Measurements from ENCODE around the gene SEPTIN5.

Gene SEPTIN5

GRCh38 chr22:19721330-19722177 is 7.3 kb downstream of the SEPTIN5 start:
- TF ChIP-seq EZH2phosphoT487 (IDR thresholded peaks at IDR 0.05; ENCODE audit: low read depth) = no peak
- no peak for TF ChIP-seq CTCF (IDR thresholded peaks at IDR 0.05; ENCODE audit: low read depth, low read length)
- Histone ChIP-seq H3K9ac (ENCODE audit: low read length) (no peak overlapping the region), H3K36me3 (replicated peaks; ENCODE audit: low read depth, low read length) (no peaks in the 10 kb centered on the region), H3K27ac (ENCODE audit: low read length) (no peak overlapping the region), H4K20me1 (ENCODE audit: insufficient read depth, low read length) (no peaks in the 10 kb centered on the region), H3K4me1 (ENCODE audit: low read length) (peaks cover 3% of the 10 kb centered on the region; the same call in 1 of the 2 replicates), H3K4me2 (ENCODE audit: low read length) (no peak overlapping the region), H2AFZ (ENCODE audit: low read depth, low read length) (no peak overlapping the region), H3K4me3 (ENCODE audit: low read length) (no peak overlapping the region), H3K27me3 (ENCODE audit: low read depth, low read length) (no peaks in the 10 kb centered on the region), H3K79me2 (ENCODE audit: low read length) (no peaks in the 10 kb centered on the region), H3K9me3 (ENCODE audit: insufficient read depth, low read length) (no peaks in the 10 kb centered on the region)

- no peak overlapping the region for H2AFZ ChIP-seq (ENCODE audit: low read depth, low read length)
- no peaks in the 10 kb centered on the region for H3K36me3 ChIP-seq (replicated peaks; ENCODE audit: low read depth, low read length)
- TF ChIP-seq CTCF (IDR thresholded peaks at IDR 0.05; ENCODE audit: low read depth, low read length) (no peak), EZH2phosphoT487 (IDR thresholded peaks at IDR 0.05; ENCODE audit: low read depth) (no peak)
- H3K4me1 ChIP-seq (ENCODE audit: low read length) = peaks cover 3% of the 10 kb centered on the region; the same call in 1 of the 2 replicates
- no peak overlapping the region for H3K27ac ChIP-seq (ENCODE audit: low read length)
- no peak overlapping the region for H3K4me3 ChIP-seq (ENCODE audit: low read length)
- no peaks in the 10 kb centered on the region for H4K20me1 ChIP-seq (ENCODE audit: insufficient read depth, low read length)
- no peaks in the 10 kb centered on the region for H3K9me3 ChIP-seq (ENCODE audit: insufficient read depth, low read length)
- H3K9ac ChIP-seq (ENCODE audit: low read length) = no peak overlapping the region
- H3K4me2 ChIP-seq (ENCODE audit: low read length) = no peak overlapping the region
- no peaks in the 10 kb centered on the region for H3K79me2 ChIP-seq (ENCODE audit: low read length)
- H3K27me3 ChIP-seq (ENCODE audit: low read depth, low read length) = no peaks in the 10 kb centered on the region
Measured at GRCh38 chr22:19722178-19722981, 8.1 kb downstream of the SEPTIN5 start.

- H4K20me1 ChIP-seq (ENCODE audit: insufficient read depth, low read length) = no peaks in the 10 kb centered on the region
- no peak overlapping the region for H3K4me3 ChIP-seq (ENCODE audit: low read length)
- no peaks in the 10 kb centered on the region for H3K9me3 ChIP-seq (ENCODE audit: insufficient read depth, low read length)
- H3K4me2 ChIP-seq (ENCODE audit: low read length) = no peak overlapping the region
- no peak overlapping the region for H3K27ac ChIP-seq (ENCODE audit: low read length)
- H3K9ac ChIP-seq (ENCODE audit: low read length) = no peak overlapping the region
- H3K79me2 ChIP-seq (ENCODE audit: low read length) = no peaks in the 10 kb centered on the region
- no peak overlapping the region for H2AFZ ChIP-seq (ENCODE audit: low read depth, low read length)
- H3K36me3 ChIP-seq (replicated peaks; ENCODE audit: low read depth, low read length) = no peaks in the 10 kb centered on the region
- no peaks in the 10 kb centered on the region for H3K27me3 ChIP-seq (ENCODE audit: low read depth, low read length)
- no peaks in the 10 kb centered on the region for H3K4me1 ChIP-seq (ENCODE audit: low read length)
- TF ChIP-seq EZH2phosphoT487 (IDR thresholded peaks at IDR 0.05; ENCODE audit: low read depth) = no peak
- TF ChIP-seq CTCF (IDR thresholded peaks at IDR 0.05; ENCODE audit: low read depth, low read length) = no peak
Measured at GRCh38 chr22:19722982-19723231, 8.6 kb downstream of the SEPTIN5 start.

- H2AFZ ChIP-seq (ENCODE audit: low read depth, low read length) = no peak within 1 kb of the TSS
- no peaks in the 10 kb centered on the region for H3K79me2 ChIP-seq (ENCODE audit: low read length)
- no peak for TF ChIP-seq EZH2phosphoT487 (IDR thresholded peaks at IDR 0.05; ENCODE audit: low read depth)
- TF ChIP-seq CTCF (IDR thresholded peaks at IDR 0.05; ENCODE audit: low read depth, low read length) = no peak
- no peak within 1 kb of the TSS for H3K4me3 ChIP-seq (ENCODE audit: low read length)
- no peaks in the 10 kb centered on the region for H4K20me1 ChIP-seq (ENCODE audit: insufficient read depth, low read length)
- H3K9ac ChIP-seq (ENCODE audit: low read length) = no peak within 1 kb of the TSS
- H3K4me2 ChIP-seq (ENCODE audit: low read length) = no peak within 1 kb of the TSS
- H3K4me1 ChIP-seq (ENCODE audit: low read length) = no peaks in the 10 kb centered on the region
- no peaks in the 10 kb centered on the region for H3K27me3 ChIP-seq (ENCODE audit: low read depth, low read length)
- no peaks in the 10 kb centered on the region for H3K36me3 ChIP-seq (replicated peaks; ENCODE audit: low read depth, low read length)
- H3K9me3 ChIP-seq (ENCODE audit: insufficient read depth, low read length) = no peaks in the 10 kb centered on the region
- no peak within 1 kb of the TSS for H3K27ac ChIP-seq (ENCODE audit: low read length)
Measured at GRCh38 chr22:19723232-19723982, 9.1 kb downstream of the SEPTIN5 start, which contains the start of gene GP1BB. Gene GP1BB, plus strand, starts transcription at chr22:19723539. Its CDS starts 31 bp downstream, at chr22:19723570.
